Fibroblast of skin of right biceps (primary cell): ENCODE data around the gene HMGCR.
"Not testable (repeated sequence)": the region's sequence is repeated elsewhere in the genome, so short reads cannot be mapped to it uniquely, and the experiment has no call there.

ENCODE experiments used
- DNase-seq: peaks from one replicate; pipeline ENCODE4 v3.0.0-alpha.2; 2013

HMGCR gene

GRCh38 chr5:75336615-75337336, at the start of gene HMGCR:
HMGCR (plus strand) TSS chr5:75337220; CDS start chr5:75342606, 5,386 bp downstream.
- DNase-seq, result peak; percentile 100

- not testable (repeated sequence) for DNase-seq
These were observed 45.2 kb upstream of the HMGCR start for GRCh38 chr5:75291844-75292243.

- no peak for DNase-seq
These were observed 36.9 kb upstream of the HMGCR start for GRCh38 chr5:75300084-75300483.

GRCh38 chr5:75303419-75303818, 33.6 kb upstream of the HMGCR start:
- DNase-seq, result no peak

GRCh38 chr5:75304486-75304885, 32.5 kb upstream of the HMGCR start:
- not testable (repeated sequence) for DNase-seq

- no peak for DNase-seq
These were observed 30.3 kb upstream of the HMGCR start for GRCh38 chr5:75306746-75307145.

- no peak for DNase-seq
These were observed 26.8 kb upstream of the HMGCR start for GRCh38 chr5:75310212-75310611.

GRCh38 chr5:75319148-75319547, 17.9 kb upstream of the HMGCR start:
- DNase-seq, result not testable (repeated sequence)

- no peak for DNase-seq
These were observed 17.4 kb upstream of the HMGCR start for GRCh38 chr5:75319638-75320037.

- DNase-seq, result peak; percentile 3
These were observed 16.6 kb upstream of the HMGCR start for GRCh38 chr5:75320371-75320770.

- DNase-seq, result no peak
These were observed 15.0 kb upstream of the HMGCR start for GRCh38 chr5:75322066-75322465.

GRCh38 chr5:75324791-75325190, 12.2 kb upstream of the HMGCR start:
- DNase-seq, result no peak

- no peak for DNase-seq
These were observed 11.8 kb upstream of the HMGCR start for GRCh38 chr5:75325242-75325641.

GRCh38 chr5:75330404-75330803, 6.6 kb upstream of the HMGCR start:
- DNase-seq, result no peak

GRCh38 chr5:75331095-75332090, 5.6 kb upstream of the HMGCR start:
- DNase-seq, result no peak

- DNase-seq, result not testable (repeated sequence)
These were observed 3.3 kb upstream of the HMGCR start for GRCh38 chr5:75333759-75334158.

- DNase-seq, result not testable (repeated sequence)
These were observed 2.6 kb upstream of the HMGCR start for GRCh38 chr5:75334413-75334812.

- DNase-seq, result no peak
These were observed 1.5 kb upstream of the HMGCR start for GRCh38 chr5:75335486-75335885.

GRCh38 chr5:75335952-75336614, 937 bp upstream of the HMGCR start:
- DNase-seq, result peak; percentile 81

- peak; percentile 6 for DNase-seq
These were observed 474 bp downstream of the HMGCR start for GRCh38 chr5:75337366-75338021.

- no peak for DNase-seq
These were observed 1.4 kb downstream of the HMGCR start for GRCh38 chr5:75338408-75338807.

GRCh38 chr5:75340714-75341478, 3.9 kb downstream of the HMGCR start:
- DNase-seq, result peak; percentile 22
